Measurements from ENCODE around the gene ZNF346.
A peak's percentile ranks its signal among the peaks of the same experiment; 100 is the strongest.

Gene ZNF346

GRCh38 chr5:177107159-177107558 lies 84.7 kb downstream of the ZNF346 start:
- Histone ChIP-seq H3K36me3 (ENCODE audit: control insufficient read depth in 5 of 5, insufficient read depth in 5 of 5, low read length in 5 of 5) (no peaks in the 10 kb centered on the region), H3K9ac (ENCODE audit: low read length in 5 of 5) (no peak overlapping the region), H3K27me3 (ENCODE audit: control insufficient read depth in 5 of 5, insufficient read depth in 4 of 5, low read length in 5 of 5) (peaks cover 8 to 15% (median 12%) of the 10 kb centered on the region in 5 donors), H3K27ac (ENCODE audit: low read depth, low read length) (no peak overlapping the region), H3K4me3 (ENCODE audit: low read depth in 1 of 5, low read length in 5 of 5) (no peak overlapping the region), H3K9me3 (ENCODE audit: control insufficient read depth in 5 of 5, low read length in 5 of 5) (no peaks in the 10 kb centered on the region), H3K4me1 (ENCODE audit: control insufficient read depth in 5 of 5, insufficient read depth in 5 of 5, low read length in 5 of 5) (peaks cover 0 to 5% (median 0%) of the 10 kb centered on the region in 5 donors)

GRCh38 chr5:177109810-177110209 lies 87.3 kb downstream of the ZNF346 start:
- Histone ChIP-seq H3K4me1 (ENCODE audit: control insufficient read depth in 5 of 5, insufficient read depth in 5 of 5, low read length in 5 of 5) (peaks cover 0 to 17% (median 10%) of the 10 kb centered on the region in 5 donors), H3K27ac (ENCODE audit: low read depth, low read length) (no peak overlapping the region), H3K9me3 (ENCODE audit: control insufficient read depth in 5 of 5, low read length in 5 of 5) (no peaks in the 10 kb centered on the region), H3K27me3 (ENCODE audit: control insufficient read depth in 5 of 5, insufficient read depth in 4 of 5, low read length in 5 of 5) (peaks cover 0 to 8% (median 4%) of the 10 kb centered on the region in 5 donors), H3K36me3 (ENCODE audit: control insufficient read depth in 5 of 5, insufficient read depth in 5 of 5, low read length in 5 of 5) (no peaks in the 10 kb centered on the region), H3K4me3 (ENCODE audit: low read depth in 1 of 5, low read length in 5 of 5) (no peak overlapping the region), H3K9ac (ENCODE audit: low read length in 5 of 5) (no peak overlapping the region)

GRCh38 chr5:177111720-177112394 lies 89.4 kb downstream of the ZNF346 start:
- no peak overlapping the region for H3K4me3 ChIP-seq (ENCODE audit: low read depth in 1 of 5, low read length in 5 of 5)
- no peaks in the 10 kb centered on the region for H3K36me3 ChIP-seq (ENCODE audit: control insufficient read depth in 5 of 5, insufficient read depth in 5 of 5, low read length in 5 of 5)
- no peak overlapping the region for H3K9ac ChIP-seq (ENCODE audit: low read length in 5 of 5)
- peaks cover 0 to 28% (median 17%) of the 10 kb centered on the region in 5 donors for H3K4me1 ChIP-seq (ENCODE audit: control insufficient read depth in 5 of 5, insufficient read depth in 5 of 5, low read length in 5 of 5)
- no peak overlapping the region for H3K27ac ChIP-seq (ENCODE audit: low read depth, low read length)
- H3K27me3 ChIP-seq (ENCODE audit: control insufficient read depth in 5 of 5, insufficient read depth in 4 of 5, low read length in 5 of 5), result peaks cover 0 to 4% (median 0%) of the 10 kb centered on the region in 5 donors
- no peaks in the 10 kb centered on the region for H3K9me3 ChIP-seq (ENCODE audit: control insufficient read depth in 5 of 5, low read length in 5 of 5)

DNA sequence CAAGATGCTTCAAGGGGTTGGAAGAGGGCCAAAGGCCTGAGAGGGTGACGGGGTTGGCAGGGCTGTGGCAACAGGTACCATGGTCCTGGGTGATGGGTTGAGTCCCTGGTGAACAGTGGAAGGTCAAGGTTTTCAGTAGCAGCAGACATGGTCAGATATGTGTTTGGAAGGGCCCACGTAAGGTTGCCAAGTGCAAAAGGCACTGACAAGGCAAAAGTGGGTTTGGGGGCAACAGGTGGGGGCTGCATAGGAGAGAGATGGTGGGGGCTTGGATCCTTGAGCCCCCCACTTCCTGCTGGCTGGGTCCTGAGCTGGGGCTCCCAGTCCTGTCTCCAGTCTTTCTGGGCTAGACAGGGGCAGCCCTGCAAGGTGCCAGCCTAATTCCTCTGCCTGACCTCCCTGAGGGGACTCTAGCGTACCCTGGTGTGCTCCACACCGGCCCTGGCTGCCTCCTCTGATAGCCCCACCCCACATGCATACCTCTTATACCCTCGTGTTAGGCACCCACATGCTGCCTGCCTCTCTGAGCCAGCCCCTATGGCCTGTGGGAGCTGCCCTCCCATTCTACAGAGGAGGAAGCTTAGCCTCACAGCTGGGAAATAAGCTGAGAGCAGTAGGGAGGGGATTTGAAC lies 90.2 kb downstream of the ZNF346 start:
- Histone ChIP-seq H3K36me3 (ENCODE audit: control insufficient read depth in 5 of 5, insufficient read depth in 5 of 5, low read length in 5 of 5) (no peaks in the 10 kb centered on the region), H3K4me3 (ENCODE audit: low read depth in 1 of 5, low read length in 5 of 5) (no peak overlapping the region), H3K9ac (ENCODE audit: low read length in 5 of 5) (no peak overlapping the region), H3K9me3 (ENCODE audit: control insufficient read depth in 5 of 5, low read length in 5 of 5) (no peaks in the 10 kb centered on the region), H3K27ac (ENCODE audit: low read depth, low read length) (no peak overlapping the region), H3K27me3 (ENCODE audit: control insufficient read depth in 5 of 5, insufficient read depth in 4 of 5, low read length in 5 of 5) (no peaks in the 10 kb centered on the region), H3K4me1 (ENCODE audit: control insufficient read depth in 5 of 5, insufficient read depth in 5 of 5, low read length in 5 of 5) (peaks cover 0 to 34% (median 21%) of the 10 kb centered on the region in 5 donors)

DNA sequence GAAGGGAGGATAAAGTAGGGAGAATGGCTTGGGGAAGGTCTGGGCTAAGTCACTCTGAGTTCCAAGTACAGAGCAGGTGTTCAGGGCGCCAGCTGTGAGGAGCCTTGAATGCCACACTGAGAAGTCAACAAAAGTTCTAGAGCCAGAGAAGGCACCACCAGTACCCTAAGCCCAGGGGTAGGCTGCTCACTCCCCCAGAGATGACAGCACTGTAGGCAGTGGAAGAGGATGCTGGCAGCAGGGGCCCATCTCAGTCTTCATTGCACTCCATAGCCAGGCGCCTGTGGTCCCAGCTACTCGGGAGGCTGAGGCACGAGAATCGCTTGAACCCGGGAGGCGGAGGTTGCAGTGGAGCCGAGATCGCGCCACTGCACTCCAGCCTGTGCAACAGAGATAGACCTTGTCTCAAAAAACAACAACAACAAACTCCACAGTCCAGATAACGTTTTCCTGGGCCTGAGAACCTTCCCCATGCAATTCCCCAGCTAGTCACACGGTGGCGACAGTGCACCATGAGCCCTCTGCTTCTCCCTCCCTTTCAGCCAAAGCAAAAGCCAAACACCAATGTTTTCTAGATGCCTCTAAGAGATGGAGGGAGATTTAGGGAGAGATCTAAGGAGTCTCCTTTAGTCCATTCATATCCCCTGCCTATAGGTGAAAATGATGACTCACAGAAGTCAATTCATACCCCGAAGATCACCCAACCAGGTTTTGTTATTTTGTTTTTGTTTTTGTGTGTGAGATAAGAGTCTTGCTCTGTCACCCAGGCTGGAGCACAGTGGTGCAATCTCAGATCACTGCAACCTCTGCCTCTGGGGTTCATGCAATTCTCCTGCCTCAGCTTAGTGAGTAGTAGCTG lies 91.3 kb downstream of the ZNF346 start:
- no peak overlapping the region for H3K9ac ChIP-seq (ENCODE audit: low read length in 5 of 5)

DNA sequence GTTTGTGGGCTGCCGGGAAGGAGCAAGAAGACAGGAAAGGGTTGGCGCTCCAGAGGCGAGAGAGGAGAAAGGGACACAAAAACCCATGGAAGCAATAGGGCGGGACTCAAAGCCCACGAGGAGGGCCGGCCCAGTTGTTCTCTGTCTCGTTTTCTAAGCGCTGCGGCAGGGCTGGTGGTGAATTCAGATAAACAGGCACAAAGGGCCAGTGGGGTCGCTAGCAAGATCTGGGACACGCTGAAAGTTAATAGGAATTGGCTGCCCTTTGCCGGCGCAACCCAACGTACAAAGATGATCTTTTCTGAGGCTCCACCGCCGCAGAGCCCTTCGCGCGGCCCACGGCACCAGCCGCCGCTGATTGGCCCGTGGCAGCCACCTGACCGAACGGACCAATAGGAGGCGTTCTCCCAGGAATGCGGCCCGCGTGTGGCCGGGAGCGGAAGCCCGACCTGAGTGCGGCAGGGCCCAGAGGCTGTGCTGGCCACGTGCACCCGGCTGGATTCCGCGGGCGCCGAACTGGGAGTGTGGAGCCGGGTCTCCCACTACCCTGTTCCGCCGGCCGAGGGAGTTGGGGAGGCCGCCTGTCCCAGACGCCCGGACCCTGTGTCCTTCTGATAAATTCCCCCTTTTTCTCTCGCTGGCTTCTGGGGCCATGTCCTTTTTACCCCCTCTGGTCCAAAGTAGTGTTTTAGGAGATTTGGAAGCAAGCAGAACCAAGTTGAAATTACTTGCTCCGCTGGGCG lies 94.3 kb downstream of the ZNF346 start:
- H3K4me3 ChIP-seq (ENCODE audit: low read depth in 1 of 5, low read length in 5 of 5), result peak overlapping the region; percentile 53 to 76 (median 57)
- H3K36me3 ChIP-seq (ENCODE audit: control insufficient read depth in 5 of 5, insufficient read depth in 5 of 5, low read length in 5 of 5), result no peaks in the 10 kb centered on the region
- peak overlapping the region; percentile 30 for H3K27ac ChIP-seq (ENCODE audit: low read depth, low read length)
- no peaks in the 10 kb centered on the region for H3K27me3 ChIP-seq (ENCODE audit: control insufficient read depth in 5 of 5, insufficient read depth in 4 of 5, low read length in 5 of 5)
- no peaks in the 10 kb centered on the region for H3K9me3 ChIP-seq (ENCODE audit: control insufficient read depth in 5 of 5, low read length in 5 of 5)
- H3K9ac ChIP-seq (ENCODE audit: low read length in 5 of 5), result peak overlapping the region; percentile 38 to 75 (median 64)
- H3K4me1 ChIP-seq (ENCODE audit: control insufficient read depth in 5 of 5, insufficient read depth in 5 of 5, low read length in 5 of 5), result peaks cover 0 to 30% (median 21%) of the 10 kb centered on the region in 5 donors

More for the DNA sequence above, 91.3 kb downstream of the ZNF346 start:
- Histone ChIP-seq H3K4me1 (ENCODE audit: control insufficient read depth in 5 of 5, insufficient read depth in 5 of 5, low read length in 5 of 5) (peaks cover 0 to 34% (median 21%) of the 10 kb centered on the region in 5 donors), H3K27ac (ENCODE audit: low read depth, low read length) (no peak overlapping the region), H3K27me3 (ENCODE audit: control insufficient read depth in 5 of 5, insufficient read depth in 4 of 5, low read length in 5 of 5) (no peaks in the 10 kb centered on the region), H3K9me3 (ENCODE audit: control insufficient read depth in 5 of 5, low read length in 5 of 5) (no peaks in the 10 kb centered on the region), H3K4me3 (ENCODE audit: low read depth in 1 of 5, low read length in 5 of 5) (peak overlapping the region in 3 of 5 donors; percentile 33 to 59 (median 58)), H3K36me3 (ENCODE audit: control insufficient read depth in 5 of 5, insufficient read depth in 5 of 5, low read length in 5 of 5) (no peaks in the 10 kb centered on the region)

- no peaks in the 10 kb centered on the region for H3K27me3 ChIP-seq (ENCODE audit: control insufficient read depth in 5 of 5, insufficient read depth in 4 of 5, low read length in 5 of 5)
- no peak overlapping the region for H3K4me3 ChIP-seq (ENCODE audit: low read depth in 1 of 5, low read length in 5 of 5)
- H3K9me3 ChIP-seq (ENCODE audit: control insufficient read depth in 5 of 5, low read length in 5 of 5), result no peaks in the 10 kb centered on the region
- H3K36me3 ChIP-seq (ENCODE audit: control insufficient read depth in 5 of 5, insufficient read depth in 5 of 5, low read length in 5 of 5), result no peaks in the 10 kb centered on the region
- peaks cover 0 to 28% (median 21%) of the 10 kb centered on the region in 5 donors for H3K4me1 ChIP-seq (ENCODE audit: control insufficient read depth in 5 of 5, insufficient read depth in 5 of 5, low read length in 5 of 5)
- H3K9ac ChIP-seq (ENCODE audit: low read length in 5 of 5), result no peak overlapping the region
- no peak overlapping the region for H3K27ac ChIP-seq (ENCODE audit: low read depth, low read length)
These were observed 95.0 kb downstream of the ZNF346 start for GRCh38 chr5:177117441-177118045.

GRCh38 chr5:177122566-177122965 lies 100.1 kb downstream of the ZNF346 start:
- Histone ChIP-seq H3K27ac (ENCODE audit: low read depth, low read length) (no peak overlapping the region), H3K9me3 (ENCODE audit: control insufficient read depth in 5 of 5, low read length in 5 of 5) (no peaks in the 10 kb centered on the region), H3K27me3 (ENCODE audit: control insufficient read depth in 5 of 5, insufficient read depth in 4 of 5, low read length in 5 of 5) (no peaks in the 10 kb centered on the region), H3K36me3 (ENCODE audit: control insufficient read depth in 5 of 5, insufficient read depth in 5 of 5, low read length in 5 of 5) (no peaks in the 10 kb centered on the region), H3K9ac (ENCODE audit: low read length in 5 of 5) (no peak overlapping the region), H3K4me3 (ENCODE audit: low read depth in 1 of 5, low read length in 5 of 5) (no peak overlapping the region), H3K4me1 (ENCODE audit: control insufficient read depth in 5 of 5, insufficient read depth in 5 of 5, low read length in 5 of 5) (no peaks in the 10 kb centered on the region)

DNA sequence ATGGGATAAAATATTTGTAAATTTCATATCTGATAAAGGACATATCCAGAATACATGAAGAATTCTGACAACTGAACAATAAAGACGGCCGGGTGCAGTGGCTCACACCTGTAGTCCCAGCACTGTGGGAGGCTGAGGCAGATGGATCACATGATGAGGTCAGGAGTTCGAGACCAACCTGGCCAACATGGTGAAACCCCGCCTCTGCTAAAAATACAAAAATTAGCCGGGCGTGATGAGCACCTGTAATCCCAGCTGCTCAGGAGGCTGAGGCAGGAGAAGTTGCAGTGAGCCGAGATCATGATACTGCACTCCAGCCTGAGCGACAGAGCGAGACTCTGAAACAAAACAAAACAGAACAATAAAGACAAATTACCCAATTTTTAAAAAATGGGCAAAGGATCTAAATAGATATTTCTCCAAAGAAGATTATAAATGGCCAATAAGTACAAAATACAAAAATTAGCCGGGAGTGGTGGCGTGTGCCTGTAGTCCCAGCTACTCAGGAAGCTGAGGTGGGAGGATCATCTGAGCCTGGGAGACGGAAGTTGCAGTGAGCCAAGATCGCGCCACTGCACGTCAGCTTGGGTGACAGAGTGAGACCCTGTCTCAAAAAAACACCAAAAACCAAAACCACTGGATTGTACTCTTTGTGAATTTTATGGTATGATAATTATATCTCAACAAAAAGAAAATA lies 101.4 kb downstream of the ZNF346 start:
- Histone ChIP-seq H3K36me3 (ENCODE audit: control insufficient read depth in 5 of 5, insufficient read depth in 5 of 5, low read length in 5 of 5) (no peaks in the 10 kb centered on the region), H3K9me3 (ENCODE audit: control insufficient read depth in 5 of 5, low read length in 5 of 5) (no peaks in the 10 kb centered on the region), H3K9ac (ENCODE audit: low read length in 5 of 5) (no peak overlapping the region), H3K4me3 (ENCODE audit: low read depth in 1 of 5, low read length in 5 of 5) (no peak overlapping the region), H3K27ac (ENCODE audit: low read depth, low read length) (no peak overlapping the region), H3K4me1 (ENCODE audit: control insufficient read depth in 5 of 5, insufficient read depth in 5 of 5, low read length in 5 of 5) (peaks cover 0 to 10% (median 0%) of the 10 kb centered on the region in 5 donors), H3K27me3 (ENCODE audit: control insufficient read depth in 5 of 5, insufficient read depth in 4 of 5, low read length in 5 of 5) (no peaks in the 10 kb centered on the region)
